GM18868 (cell line): ENCODE data around the gene PLN.

Source experiments
- ATAC-seq: cut with Tn5 transposase; IDR thresholded peaks from one replicate; pipeline ENCODE4 v1.9.1; 2021; ENCODE audit warnings: mild to moderate bottlenecking, moderate library complexity; ENCODE audit not compliant: unreplicated experiment

PLN gene

GRCh38 chr6:118578617-118579016, 30.5 kb downstream of the PLN start:
- ATAC-seq: no peak

GRCh38 chr6:118579786-118580185, 31.7 kb downstream of the PLN start:
- no peak for ATAC-seq

- peak; percentile 63 for ATAC-seq
Measured at GRCh38 chr6:118580585-118581419, 32.7 kb downstream of the PLN start.

GRCh38 chr6:118581489-118581959, 33.4 kb downstream of the PLN start:
- ATAC-seq: no peak

- no peak for ATAC-seq
Measured at GRCh38 chr6:118584911-118585310, 36.8 kb downstream of the PLN start.

GRCh38 chr6:118586746-118587485, 38.8 kb downstream of the PLN start:
- no peak for ATAC-seq

- no peak for ATAC-seq
Measured at GRCh38 chr6:118588626-118589025, 40.5 kb downstream of the PLN start.

GRCh38 chr6:118589186-118589585, 41.1 kb downstream of the PLN start:
- no peak for ATAC-seq

- ATAC-seq: no peak
Measured at GRCh38 chr6:118589649-118590365, 41.7 kb downstream of the PLN start.

GRCh38 chr6:118591897-118592296, 43.8 kb downstream of the PLN start:
- no peak for ATAC-seq

- ATAC-seq: no peak
Measured at GRCh38 chr6:118594877-118595276, 46.8 kb downstream of the PLN start.

- ATAC-seq: no peak
Measured at GRCh38 chr6:118596774-118597320, 48.8 kb downstream of the PLN start.

- ATAC-seq: no peak
Measured at GRCh38 chr6:118597636-118598035, 49.5 kb downstream of the PLN start.

GRCh38 chr6:118598324-118598723, 50.2 kb downstream of the PLN start:
- no peak for ATAC-seq

GRCh38 chr6:118602300-118602699, 54.2 kb downstream of the PLN start:
- no peak for ATAC-seq

GRCh38 chr6:118603372-118603771, 55.3 kb downstream of the PLN start:
- no peak for ATAC-seq

- peak; percentile 72 for ATAC-seq
Measured at GRCh38 chr6:118606268-118606667, 58.2 kb downstream of the PLN start.

GRCh38 chr6:118606858-118607257, 58.8 kb downstream of the PLN start:
- ATAC-seq: no peak
